CD4-positive, alpha-beta T cell (primary cell): Measurements from ENCODE around the gene PLAC8L1. TPM values are rescaled to one million over a fixed set of nuclear protein-coding genes. Genes with fewer than 3 reads are reported as not detected.

Source experiments
- ATAC-seq: fragments of 200-7000 bp; cut with Tn5 transposase; one replicate; pipeline ENCODE4 v1.10.0; 2022; ENCODE audit warnings: mild to moderate bottlenecking; ENCODE audit not compliant: poor library complexity
- CTCF ChIA-PET: fragments of 350-600 bp; sonication (Branson Sonifier 250); formaldehyde crosslinking; loops from one replicate; lab custom pipeline; 2021; ENCODE audit warnings: antibody characterized with exemption, inconsistent platforms; lab: Charles Lee
- POLR2A ChIA-PET: fragments of 350-600 bp; sonication (Branson Sonifier 250); formaldehyde crosslinking; loops from one replicate; lab custom pipeline; 2021; ENCODE audit warnings: antibody characterized with exemption, inconsistent platforms; lab: Charles Lee
- DNase-seq, 14 experiments: peaks; one replicate each; pipeline ENCODE4 v3.0.0-alpha.2; 2013 to 2020; ENCODE audit warnings: mixed read lengths in 2 of 14
- H3K27ac ChIP-seq, 2 donors: one replicate each; pipeline versions ENCODE4 v1.5.1 to v1.7.0; 2013; ENCODE audit warnings: low read length in 2 of 2, low read depth in 1 of 2, mild to moderate bottlenecking in 1 of 2
- H3K27me3 ChIP-seq, 2 experiments: 1 replicate in 1 of 2; 2 replicates in 1 of 2; pipeline versions ENCODE4 v1.6.1 to v1.7.0; 2013; ENCODE audit warnings: low read length in 2 of 2, control low read depth in 1 of 2, mild to moderate bottlenecking in 1 of 2, moderate library complexity in 1 of 2; ENCODE audit not compliant: insufficient read depth in 2 of 2, control insufficient read depth in 1 of 2
- H3K36me3 ChIP-seq: one replicate; pipeline ENCODE4 v1.6.1; 2013; ENCODE audit warnings: low read length, control low read depth; ENCODE audit not compliant: insufficient read depth
- H3K4me1 ChIP-seq: one replicate; pipeline ENCODE4 v1.6.1; 2013; ENCODE audit warnings: low read length, control low read depth; ENCODE audit not compliant: insufficient read depth
- H3K4me3 ChIP-seq: one replicate; pipeline ENCODE4 v1.5.1; 2013; ENCODE audit warnings: mild to moderate bottlenecking, low read length, moderate library complexity
- H3K9me3 ChIP-seq, 2 experiments: 1 replicate in 1 of 2; 2 replicates in 1 of 2; pipeline versions ENCODE4 v1.6.1 to v1.7.0; 2013; ENCODE audit warnings: low read length in 2 of 2, mild to moderate bottlenecking in 2 of 2, control low read depth in 1 of 2, moderate library complexity in 1 of 2; ENCODE audit not compliant: control insufficient read depth in 1 of 2, insufficient read depth in 1 of 2
- H3K27ac Mint-ChIP-seq: one replicate; pipeline ENCODE4 v1.8.0; 2020; ENCODE audit warnings: mixed read lengths
- H3K27me3 Mint-ChIP-seq: one replicate; pipeline ENCODE4 v1.8.0; 2021; ENCODE audit warnings: mixed read lengths
- H3K36me3 Mint-ChIP-seq: one replicate; pipeline ENCODE4 v1.8.0; 2021; ENCODE audit warnings: low read depth, mixed read lengths
- H3K4me1 Mint-ChIP-seq: one replicate; pipeline ENCODE4 v1.8.0; 2021; ENCODE audit warnings: low read depth, mixed read lengths
- H3K4me3 Mint-ChIP-seq: one replicate; pipeline ENCODE4 v1.8.0; 2020; ENCODE audit warnings: mild to moderate bottlenecking, mixed read lengths
- H3K9me3 Mint-ChIP-seq: one replicate; pipeline ENCODE4 v1.8.0; 2020; ENCODE audit warnings: mixed read lengths
- CTCF ChIP-seq: fragments of 200-600 bp; IDR thresholded peaks from one replicate; pipeline ENCODE4 v1.8.0; 2022; ENCODE audit warnings: antibody characterized with exemption, mild to moderate bottlenecking
- intact Hi-C, 2 experiments: fragments of 100-400 bp; cut with DNase I in 1 of 2; cut with micrococcal nuclease in 1 of 2; formaldehyde crosslinking; loops; one replicate each; pipeline versions ENCODE4 v1.15.1 to v1.9.0; 2023 to 2025; cut with DNase I, micrococcal nuclease
- total RNA-seq, 174 experiments: library from RNA in 2 of 174; stranded (reverse) in 2 of 174; gene quantifications; one replicate each; pipeline ENCODE4 v1.2.3 and lab custom pipeline; 2021 to 2026

PLAC8L1 gene
- total RNA-seq, 2 experiments from 2014 or later, result 0.56 TPM; not detected in 1

GRCh38 chr5:146076028-146076427, 29.3 kb downstream of the PLAC8L1 start:
- Histone ChIP-seq H3K36me3 (no peaks in the 10 kb centered on the region), H3K27me3 (peaks cover 2 to 4% of the 10 kb centered on the region in 2 experiments), H3K4me3 (no peak overlapping the region), H3K4me1 (peaks cover 2% of the 10 kb centered on the region), H3K9me3 (no peaks in the 10 kb centered on the region), H3K27ac (no peak overlapping the region)
- Mint-ChIP-seq H3K27ac (no peak overlapping the region), H3K4me3 (no peak overlapping the region), H3K4me1 (peaks cover 11% of the 10 kb centered on the region), H3K27me3 (peaks cover 9% of the 10 kb centered on the region), H3K9me3 (no peaks in the 10 kb centered on the region), H3K36me3 (no peaks in the 10 kb centered on the region)
- DNase-seq (no peak), ATAC-seq (no peak)
- ChIA-PET POLR2A (no interaction called here), CTCF (no interaction called here)
- TF ChIP-seq CTCF, result no peak
- intact Hi-C loops, result no loop called here

- no peak for ATAC-seq
- H3K4me3 Mint-ChIP-seq, result no peak overlapping the region
- no peak overlapping the region for H3K27ac Mint-ChIP-seq
- Histone ChIP-seq H3K27ac (no peak overlapping the region), H3K4me3 (no peak overlapping the region), H3K27me3 (peaks cover 0 to 2% of the 10 kb centered on the region in 2 experiments), H3K4me1 (no peaks in the 10 kb centered on the region), H3K36me3 (no peaks in the 10 kb centered on the region), H3K9me3 (no peaks in the 10 kb centered on the region)
- H3K4me1 Mint-ChIP-seq, result no peaks in the 10 kb centered on the region
- intact Hi-C loops, result no loop called here
- H3K9me3 Mint-ChIP-seq, result no peaks in the 10 kb centered on the region
- CTCF ChIA-PET, result no interaction called here
- no peaks in the 10 kb centered on the region for H3K36me3 Mint-ChIP-seq
- H3K27me3 Mint-ChIP-seq, result peaks cover 9% of the 10 kb centered on the region
- no peak for DNase-seq
- POLR2A ChIA-PET, result no interaction called here
- no peak for TF ChIP-seq CTCF
Measured at GRCh38 chr5:146073239-146073900, 32.0 kb downstream of the PLAC8L1 start.

- CTCF ChIA-PET, result no interaction called here
- H3K4me3 ChIP-seq, result no peak overlapping the region
- no peaks in the 10 kb centered on the region for H3K9me3 Mint-ChIP-seq
Measured at GRCh38 chr5:146072595-146072994, 32.8 kb downstream of the PLAC8L1 start.

More at GRCh38 chr5:146072595-146072994, 32.8 kb downstream of the PLAC8L1 start:
- Mint-ChIP-seq H3K27me3 (peaks cover 9% of the 10 kb centered on the region), H3K4me1 (no peaks in the 10 kb centered on the region), H3K27ac (no peak overlapping the region), H3K4me3 (no peak overlapping the region), H3K36me3 (no peaks in the 10 kb centered on the region)
- POLR2A ChIA-PET, result no interaction called here
- DNase-seq (no peak), ATAC-seq (no peak)
- Histone ChIP-seq H3K27ac (no peak overlapping the region), H3K27me3 (peaks cover 0 to 2% of the 10 kb centered on the region in 2 experiments), H3K36me3 (no peaks in the 10 kb centered on the region), H3K4me1 (no peaks in the 10 kb centered on the region), H3K9me3 (no peaks in the 10 kb centered on the region)
- intact Hi-C loops, result no loop called here
- no peak for TF ChIP-seq CTCF
